ENCODE measurements around the gene NELFA.
A peak's percentile ranks its signal among the peaks of the same experiment; 100 is the strongest.

NELFA gene

DNA sequence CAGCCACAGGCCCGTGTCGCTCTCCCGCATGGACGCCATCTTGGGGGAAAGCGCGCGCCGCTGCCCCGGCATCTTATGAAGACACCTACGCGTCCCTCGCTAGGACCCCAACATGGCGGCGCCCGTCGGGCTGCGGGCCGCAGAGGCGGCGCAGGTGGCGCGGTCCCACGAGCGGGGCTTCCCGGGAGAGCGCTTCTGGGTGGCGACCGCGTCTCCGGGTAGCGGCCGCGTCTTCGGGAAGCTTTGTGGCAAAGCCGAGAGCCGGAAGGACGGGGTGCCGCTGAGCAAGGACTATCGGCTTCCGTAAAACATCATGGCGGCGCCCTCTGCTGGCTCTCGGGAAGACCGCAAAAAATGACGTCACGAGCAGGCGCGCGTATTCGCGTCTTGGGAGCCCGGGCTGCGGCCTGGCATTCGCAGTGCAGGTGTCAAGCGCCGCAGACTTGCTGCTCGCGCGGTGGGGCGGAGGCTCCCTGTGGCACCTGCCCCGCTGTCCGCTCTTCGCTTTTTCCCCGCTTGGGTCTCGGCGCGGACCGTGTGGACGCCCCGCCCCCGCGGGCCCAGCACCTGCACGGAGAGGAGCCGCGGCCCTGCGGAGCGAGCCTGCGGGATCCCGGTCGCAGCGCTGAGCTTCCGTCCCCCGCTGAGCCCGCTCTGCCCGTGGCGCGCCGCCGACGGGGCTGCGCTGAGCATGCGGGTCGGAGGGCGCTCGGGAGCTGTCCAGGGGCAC, at the start of gene NELFA:
TSS of gene NELFA (minus strand) at position 54 of the 730 bp plus-strand sequence. CDS start at position 39, 15 bp downstream.
- DNase-seq = peak; percentile 96

DNA sequence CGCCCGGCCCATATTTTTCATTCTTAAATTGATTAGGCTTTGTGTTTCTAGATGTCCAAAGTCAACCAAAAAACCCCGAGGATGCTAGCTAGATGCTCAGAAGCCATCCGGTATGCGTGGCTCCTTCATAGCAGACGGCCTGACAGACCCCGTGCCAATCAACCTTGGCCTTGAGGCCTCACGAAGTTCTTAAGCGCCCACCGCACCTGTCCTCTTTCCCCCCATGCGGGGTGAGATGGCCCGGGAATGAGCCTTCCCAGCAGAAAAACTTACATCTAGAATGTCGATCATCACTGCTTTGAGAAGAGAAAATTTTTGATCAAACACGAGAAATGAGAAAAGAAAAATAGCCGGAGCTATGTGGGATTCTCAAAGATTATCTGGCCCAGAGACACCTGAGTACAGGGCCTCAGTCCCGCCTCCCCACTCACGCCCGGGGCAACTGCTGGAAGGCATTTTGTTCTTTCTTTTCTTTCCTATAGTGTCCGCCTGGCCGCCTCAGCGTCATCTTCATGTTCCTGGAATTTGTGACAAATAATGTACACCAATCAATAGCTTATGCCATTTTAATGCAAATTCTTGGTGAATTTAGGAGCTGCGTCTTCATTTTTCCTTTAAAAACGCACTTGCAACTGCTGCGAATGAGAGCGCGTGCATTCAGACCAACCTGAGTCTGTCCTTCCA, 48.8 kb upstream of the NELFA start:
- no peak for DNase-seq

DNA sequence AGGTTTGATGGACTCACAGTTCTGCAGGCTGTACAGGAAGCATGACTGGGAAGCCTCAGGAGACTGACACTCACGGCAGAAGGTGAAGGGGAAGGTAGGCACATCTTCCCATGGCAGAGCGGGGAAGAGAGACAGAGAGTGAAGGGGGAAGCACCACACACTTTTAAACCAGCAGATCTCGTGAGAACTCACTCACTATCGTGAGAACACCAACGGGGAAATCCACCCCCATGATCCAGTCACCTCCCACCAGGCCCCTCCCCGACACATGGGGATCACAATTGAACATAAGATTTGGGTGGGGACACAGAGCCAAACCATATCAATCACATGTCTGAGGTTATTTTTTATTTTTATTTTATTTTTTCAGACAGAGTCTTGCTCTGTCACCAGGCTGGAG, 45.4 kb upstream of the NELFA start:
- no peak for DNase-seq

DNA sequence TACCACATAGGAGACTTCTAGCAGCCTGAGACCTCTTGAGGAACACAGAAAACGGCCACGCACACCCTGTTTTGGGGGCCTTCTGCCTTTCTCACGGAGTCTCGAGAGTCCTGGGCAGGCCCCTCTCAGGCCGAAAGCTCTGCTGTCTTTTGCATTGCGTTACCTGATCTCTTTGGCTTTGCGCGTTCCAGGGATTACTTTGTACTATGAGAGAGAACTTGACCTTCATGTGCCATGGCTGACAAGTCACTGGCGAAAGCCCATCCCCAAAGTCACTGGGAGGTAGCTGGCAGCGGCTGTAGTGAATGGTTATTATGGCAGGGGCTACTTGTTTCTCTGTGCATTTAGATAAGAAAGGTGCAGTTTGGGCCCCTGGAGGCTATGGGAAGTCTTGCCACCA, 42.3 kb upstream of the NELFA start:
- no peak for DNase-seq

DNA sequence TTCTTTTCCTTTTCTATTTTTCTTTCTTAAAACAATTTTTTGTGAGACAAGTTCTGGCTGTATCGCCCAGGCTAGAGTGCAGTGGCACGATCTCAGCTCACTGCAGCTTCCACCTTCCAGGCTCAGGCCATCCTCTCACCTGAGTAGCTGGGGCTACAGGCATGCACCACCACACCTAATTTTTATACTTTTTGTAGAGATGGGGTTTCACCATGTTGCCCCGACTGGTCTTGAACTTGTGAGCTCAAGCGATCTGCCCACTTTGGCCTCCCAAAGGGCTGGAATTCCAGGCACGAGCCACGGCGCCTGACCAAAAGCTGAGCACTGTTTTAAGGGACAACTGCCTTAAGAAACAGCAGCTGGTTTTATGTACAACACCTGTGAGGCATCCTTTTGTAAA, 41.0 kb upstream of the NELFA start:
- no peak for DNase-seq

DNA sequence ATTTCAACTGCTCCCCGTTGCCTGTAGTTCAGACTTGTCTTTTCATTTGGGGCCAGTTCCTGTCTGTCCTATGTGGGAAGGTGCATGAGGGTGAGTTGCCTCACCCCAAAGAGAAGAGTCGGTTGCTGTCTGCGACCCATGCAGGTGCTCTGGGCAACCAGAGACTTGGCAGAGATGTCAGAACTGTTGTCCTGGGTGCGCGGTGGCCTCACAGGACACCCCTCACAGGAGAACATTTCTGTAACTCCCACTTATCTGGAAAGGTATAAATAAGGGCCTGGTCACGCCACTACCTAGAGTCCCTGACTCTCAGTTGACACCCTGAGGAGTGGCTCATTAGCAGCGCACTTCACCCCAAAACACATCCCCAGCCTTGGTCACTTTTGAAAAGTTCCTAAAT, 40.6 kb upstream of the NELFA start:
- no peak for DNase-seq

DNA sequence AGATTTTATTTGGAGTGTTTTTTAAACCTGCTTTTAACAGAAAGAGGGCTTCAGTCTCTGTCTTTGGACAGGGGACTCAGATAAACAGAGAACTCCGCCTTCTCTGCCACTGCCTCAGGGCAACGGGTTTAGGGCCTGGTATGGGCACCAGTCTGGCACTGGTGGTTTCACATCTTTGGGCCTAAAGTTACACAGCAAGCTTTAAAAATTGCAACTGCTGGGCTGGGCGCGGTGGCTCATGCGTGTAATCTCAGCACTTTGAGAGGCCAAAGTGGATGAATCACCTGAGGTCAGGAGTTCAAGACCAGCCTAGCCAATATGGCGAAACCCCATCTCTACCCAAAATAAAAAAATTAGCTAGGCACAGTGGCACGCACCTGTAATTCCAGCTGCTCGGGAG, 40.1 kb upstream of the NELFA start:
- DNase-seq = no peak

DNA sequence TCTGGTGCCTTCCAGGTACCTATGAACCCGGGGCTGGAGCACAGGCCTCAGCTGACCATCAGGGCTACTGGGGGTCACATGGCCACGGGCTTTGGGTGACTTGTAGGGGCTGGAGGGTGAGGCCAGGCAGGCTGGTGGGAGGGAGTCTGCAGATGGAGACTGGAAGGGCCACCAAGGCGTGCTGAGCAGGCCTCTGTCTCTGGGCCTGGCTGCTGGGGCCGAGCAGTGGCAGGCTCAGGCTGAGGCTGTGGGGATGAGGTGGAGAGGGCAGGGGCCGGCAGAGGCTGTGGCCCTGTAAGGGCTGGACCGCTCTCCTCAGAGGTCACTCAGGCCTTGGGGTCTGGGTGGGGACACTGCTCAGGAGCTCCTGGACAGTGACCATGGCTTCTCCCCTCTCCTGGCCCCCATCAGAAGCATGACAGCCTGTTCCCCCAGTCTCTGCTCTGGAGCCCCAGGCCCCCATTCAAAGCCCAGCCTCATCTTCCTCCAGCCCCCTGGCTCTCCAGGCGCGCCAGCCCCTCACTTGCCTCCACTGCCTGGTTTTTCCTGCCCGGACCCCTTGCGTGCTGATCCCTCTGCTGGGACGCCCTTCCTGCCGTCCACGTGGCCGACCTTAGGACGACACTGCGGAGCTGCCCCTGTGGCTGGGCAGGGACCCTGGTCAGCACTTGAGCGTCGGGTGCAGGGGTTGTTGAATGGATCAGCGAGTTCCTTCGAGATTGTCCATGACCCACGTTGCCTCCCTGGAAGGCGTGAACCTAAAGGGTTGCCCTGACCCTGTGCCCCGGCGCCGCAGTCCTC, 39.2 kb upstream of the NELFA start:
- no peak for DNase-seq

DNA sequence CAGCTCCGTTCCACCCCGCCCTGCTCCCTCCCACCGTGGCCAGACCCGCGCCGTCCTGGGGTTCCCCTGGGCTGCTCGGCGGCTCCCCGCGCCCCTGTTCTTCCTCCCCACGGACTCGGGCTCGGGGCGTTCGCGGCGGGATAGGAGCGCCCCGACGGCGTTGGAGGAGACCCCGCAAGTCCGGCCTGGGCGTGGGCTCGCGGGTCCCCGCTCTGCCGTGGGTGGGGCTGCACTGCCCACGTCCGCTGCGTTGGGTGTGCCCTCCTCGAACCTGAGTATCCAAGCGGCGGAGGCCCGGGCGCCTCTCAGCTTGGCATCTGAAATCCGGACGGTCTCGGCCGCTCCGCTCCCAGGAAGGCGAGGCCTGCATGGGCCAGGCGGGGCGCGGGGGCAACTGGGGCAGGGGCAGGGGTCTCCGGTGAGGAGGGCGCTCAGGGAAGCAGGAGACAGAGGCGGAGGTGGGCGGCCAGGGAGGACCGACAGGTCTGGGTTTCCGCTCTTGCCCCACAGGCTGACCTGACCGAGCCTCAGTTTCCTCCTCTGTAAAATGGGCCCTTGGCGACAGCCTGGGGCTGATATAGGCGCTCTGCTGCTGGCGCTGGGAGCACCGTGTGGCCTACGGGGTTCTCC, 38.4 kb upstream of the NELFA start:
- DNase-seq = no peak

DNA sequence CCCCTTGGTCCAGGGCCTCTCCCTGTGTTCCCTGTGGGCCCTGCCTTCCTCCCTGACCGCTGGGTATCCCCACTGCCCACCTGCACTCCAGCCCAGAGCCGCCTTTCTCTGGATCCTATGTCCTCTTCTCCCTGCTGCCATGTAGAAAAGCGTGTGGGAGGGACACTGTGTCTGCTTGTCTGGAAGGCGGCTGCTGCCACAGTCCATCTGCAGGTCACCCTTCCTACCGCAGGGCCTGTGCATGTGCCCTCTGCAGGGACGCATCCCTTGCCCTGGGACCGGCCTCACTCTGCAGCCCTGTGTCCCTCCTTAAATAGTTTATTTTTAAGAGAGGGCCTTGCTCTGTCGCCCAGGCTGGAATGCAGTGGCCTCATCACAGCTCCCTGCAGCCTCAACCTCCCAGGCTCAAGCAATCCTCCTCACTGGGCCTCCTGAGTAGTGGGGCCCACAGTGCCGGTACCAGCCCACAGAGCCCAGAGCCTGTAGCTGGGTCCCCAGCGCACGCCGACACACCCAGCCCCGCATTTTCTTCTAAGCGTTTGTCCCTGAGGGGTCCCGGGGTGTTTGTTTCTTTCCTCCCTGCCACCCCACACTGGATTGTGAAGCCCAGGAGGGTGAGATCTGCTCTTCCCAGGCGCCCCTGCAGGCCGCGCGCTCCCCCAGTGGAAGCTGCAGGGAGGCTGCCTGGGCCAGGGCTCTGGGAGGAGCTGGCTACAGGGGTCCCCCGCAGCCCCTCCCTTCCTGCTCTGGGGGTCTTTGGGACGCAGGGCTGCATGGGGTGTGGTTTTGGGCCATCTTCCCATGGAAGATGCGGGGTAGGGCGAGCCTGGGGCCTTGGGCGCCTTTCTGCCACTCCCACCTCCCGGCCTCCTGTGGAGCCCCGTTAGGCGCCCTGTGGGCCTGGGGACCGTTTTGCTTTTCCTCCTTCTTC, 37.5 kb upstream of the NELFA start:
- no peak for DNase-seq

DNA sequence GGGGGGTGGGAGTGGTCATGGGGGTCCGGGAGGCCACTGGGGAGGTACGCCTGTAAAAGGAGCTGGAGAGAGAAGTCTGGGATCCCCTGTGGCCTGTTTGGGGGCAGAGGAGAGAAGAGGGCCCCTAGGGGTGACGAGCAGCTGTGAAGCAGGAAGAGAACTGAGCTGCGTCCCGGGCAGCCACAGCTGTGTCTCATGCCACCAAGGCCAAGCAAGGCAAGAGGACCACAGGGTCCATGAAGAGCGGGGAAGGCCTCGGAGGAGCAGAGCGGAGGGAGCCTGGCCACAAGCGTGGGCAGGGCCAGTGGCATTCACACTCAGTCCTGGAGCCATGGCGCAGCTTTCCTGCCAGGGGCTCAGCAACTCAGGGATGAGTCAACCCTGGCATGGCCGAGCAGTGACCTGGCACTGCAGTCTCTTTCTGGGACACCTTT, 36.8 kb upstream of the NELFA start:
- no peak for DNase-seq

DNA sequence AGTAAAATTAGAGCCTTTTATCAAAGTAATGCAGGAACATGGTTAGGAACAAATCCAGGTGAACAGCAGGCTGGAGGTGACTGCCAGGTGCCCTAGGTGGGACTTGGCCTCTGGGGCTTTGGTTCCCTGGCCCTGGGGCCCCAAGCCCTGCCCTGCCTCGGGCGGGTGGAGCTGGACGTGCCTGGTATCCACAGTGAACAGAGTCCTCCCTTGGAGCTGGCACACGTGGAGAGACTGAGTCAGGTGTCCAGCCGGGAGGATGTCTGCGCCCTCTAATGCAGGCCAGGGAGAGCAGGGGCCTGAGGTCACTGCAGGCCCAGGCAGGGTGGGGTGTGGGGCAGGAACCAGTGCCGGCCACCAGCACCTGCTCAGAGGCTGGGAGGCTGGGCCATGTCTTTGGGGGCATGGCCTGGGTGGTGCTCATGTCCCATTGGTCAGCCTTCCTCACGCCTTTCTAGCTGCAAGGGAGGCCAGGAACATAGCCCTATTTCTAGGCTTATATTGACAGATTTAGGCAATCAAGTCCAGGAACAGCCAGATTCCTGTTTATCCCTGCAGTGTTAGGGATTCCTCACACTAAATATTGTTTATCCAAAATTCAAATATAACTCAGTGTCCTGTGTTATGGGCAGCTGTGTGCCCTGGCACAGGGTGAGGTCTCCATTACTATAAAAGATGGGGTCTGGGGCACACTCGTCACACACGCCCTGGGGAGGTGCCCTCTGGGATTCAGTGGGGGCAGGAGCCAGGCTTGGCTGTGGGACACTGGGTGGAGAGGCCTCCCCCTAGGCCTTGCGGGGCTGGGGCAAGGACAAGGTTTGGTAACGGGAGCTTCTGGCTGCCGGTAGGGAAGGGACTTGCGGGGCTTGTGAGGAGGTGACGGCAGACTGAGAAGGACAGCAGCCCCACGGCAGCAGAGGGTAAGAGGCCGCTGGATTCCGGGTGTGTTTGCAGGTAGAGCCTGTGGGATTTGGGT, 36.1 kb upstream of the NELFA start:
- DNase-seq = no peak

DNA sequence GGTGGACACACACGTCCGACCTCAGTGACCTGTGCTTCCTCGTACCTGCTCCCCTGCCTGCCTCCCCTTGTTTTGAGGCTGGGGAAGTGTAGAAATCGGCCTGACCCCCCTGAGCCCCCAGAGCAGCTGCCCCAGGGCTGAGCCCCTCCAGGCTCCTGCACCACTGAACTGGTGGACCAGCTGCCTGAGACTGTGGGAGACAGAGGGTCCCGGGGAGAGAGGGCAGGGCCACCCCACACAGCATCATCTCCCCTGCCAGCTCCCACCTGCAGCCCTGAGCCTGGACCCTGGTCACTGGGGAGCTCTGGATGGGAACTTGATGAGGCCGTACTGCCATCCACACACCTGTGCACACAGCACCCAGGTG, 35.3 kb upstream of the NELFA start:
- DNase-seq = no peak

DNA sequence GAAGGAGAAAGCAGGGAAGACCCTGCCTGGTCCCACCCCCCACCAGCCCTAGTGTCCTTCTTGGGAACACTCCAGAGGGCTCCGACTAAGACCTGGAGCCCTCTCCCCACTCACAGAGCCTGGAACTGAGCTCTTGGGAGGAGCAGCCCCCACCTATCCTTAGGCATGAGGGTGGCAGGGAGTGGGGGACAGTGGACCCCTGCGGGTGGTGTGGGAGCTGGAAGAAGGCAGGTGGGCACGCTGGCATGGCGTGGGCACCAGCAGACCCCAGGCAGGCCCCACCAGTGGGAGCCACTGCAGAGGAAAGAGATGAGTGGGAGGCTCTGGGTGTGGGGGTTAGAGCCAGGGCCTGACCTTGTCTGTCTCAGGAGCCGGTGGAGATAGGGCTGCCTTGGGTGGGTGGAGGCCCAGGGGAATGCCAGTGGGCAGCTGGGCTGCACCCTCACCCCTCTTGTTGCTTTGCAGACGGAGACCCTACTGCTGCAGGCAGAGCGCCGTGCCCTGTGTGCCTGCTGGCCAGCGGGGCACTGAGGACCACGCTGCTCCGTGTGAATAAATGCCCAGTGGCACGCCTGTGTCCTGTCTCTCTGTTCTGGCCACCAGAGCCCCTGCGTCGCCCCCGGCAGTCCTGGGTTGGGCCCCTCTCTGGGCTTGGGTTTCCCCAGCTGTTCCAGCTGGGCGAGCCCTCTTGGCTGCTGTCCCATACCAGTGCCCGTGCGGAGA, 34.8 kb upstream of the NELFA start:
- no peak for DNase-seq

DNA sequence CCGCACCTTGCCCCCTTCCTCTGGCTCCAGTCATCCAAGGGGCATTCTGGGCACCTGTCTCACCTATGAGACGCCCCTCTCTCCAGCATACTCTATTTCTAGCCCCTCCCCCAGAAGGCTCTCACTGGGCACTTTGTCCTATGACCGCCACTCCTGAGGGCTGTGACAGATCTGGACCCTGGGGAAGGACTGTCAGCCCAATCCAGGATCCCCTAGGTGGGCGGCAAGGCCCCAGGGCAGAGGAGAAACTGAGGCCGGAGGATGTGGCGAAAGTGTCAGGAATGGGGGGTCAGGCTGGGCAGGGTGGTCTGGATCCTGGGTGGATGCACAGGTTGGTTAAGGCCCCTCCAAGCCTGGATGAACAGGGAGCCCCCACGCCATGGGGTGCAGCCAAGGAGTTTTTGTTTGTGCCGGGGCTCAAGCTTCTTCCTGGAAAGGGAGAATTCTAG, 34.2 kb upstream of the NELFA start:
- no peak for DNase-seq

DNA sequence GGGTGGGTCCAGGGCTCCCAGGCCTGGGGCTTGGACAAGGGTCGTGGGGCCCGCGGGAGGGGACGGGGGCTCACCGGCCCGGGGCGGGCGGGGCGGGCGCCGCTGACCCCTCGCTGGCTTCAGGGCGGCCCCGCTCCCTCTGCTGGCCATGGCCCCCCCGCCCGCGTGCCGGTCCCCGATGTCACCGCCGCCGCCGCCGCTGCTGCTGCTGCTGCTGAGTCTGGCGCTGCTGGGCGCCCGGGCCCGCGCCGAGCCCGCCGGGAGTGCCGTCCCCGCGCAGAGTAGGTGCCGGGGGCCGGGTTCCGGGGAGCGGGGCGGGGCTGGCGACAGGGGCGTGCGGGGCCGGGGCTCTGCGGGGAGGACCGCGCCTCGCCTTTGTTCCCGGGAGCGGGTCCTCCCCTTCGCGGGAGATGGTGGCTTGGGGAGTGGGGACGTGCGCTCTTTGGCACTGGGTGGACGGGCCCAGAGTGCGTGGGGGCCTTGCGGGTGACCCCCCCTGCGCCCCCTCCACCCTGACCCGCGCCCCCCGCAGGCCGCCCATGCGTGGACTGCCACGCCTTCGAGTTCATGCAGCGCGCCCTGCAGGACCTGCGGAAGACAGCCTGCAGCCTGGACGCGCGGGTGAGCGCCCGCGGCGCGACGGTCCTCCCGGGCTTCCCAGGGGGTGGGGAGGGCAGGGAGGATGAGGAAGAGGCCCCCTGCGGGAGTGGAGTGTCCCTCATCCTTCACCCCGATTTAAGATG, 33.6 kb upstream of the NELFA start:
- peak; percentile 46 for DNase-seq

DNA sequence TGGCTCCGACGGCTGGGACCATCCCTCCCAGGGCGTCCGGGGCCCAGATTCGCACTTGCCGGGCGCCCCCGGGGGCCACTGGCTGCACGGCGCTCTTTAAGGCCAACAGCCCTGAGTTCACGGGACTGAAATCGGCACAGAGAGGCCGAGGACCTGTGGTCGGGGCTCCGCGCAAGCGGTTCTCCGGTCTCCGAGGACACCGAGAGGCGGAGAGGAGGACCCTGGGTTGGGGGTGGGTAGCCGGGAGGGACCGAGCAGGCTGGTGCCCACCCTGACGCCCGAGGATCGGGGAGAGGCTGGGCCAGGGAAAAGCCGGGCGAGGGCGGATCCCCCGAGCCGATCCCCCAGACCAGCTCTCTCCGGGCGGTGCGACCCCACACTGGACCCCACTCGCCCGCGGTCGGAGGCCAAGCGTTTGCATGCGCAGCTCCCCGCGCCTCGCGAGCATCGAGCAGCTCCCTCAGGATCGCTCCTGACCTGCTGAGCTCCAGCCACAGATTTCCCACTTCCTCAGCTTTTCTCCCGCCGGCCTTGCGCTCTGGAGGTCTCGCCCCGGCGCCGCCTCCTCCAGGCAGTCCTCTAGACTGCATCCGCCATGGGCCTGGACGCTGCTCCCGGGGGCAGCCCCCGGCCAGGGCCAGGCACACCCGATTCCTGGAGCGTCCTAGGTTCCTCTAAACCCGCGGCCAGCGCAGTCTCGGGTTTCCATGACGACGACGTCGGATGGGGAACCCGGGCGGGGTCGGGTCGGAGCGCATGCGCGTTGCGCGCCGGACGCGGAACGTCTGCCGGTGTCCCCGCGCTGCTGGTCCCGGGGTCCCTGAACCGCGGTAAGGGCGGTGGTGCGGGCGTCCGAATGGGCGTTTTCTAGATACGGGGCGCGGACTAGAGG, 32.7 kb upstream of the NELFA start:
- DNase-seq = peak; percentile 84

Measured in activated CD8-positive, alpha-beta memory T cell treated with anti-CD3 and anti-CD28 coated beads, Interleukin-2, amount 50 U/mL, for 4 hours (primary cell).